Mesendoderm (in vitro differentiated cells): ENCODE data around the gene RASGEF1B.

Source experiments
- DNase-seq: peaks from one replicate; pipeline ENCODE4 v3.0.0; 2013
- H2AK5ac ChIP-seq: 2 replicates; pipeline ENCODE4 v1.6.1; 2013; ENCODE audit warnings: low read length, inconsistent platforms
- H2BK120ac ChIP-seq: 2 replicates; pipeline ENCODE4 v1.6.1; 2013; ENCODE audit warnings: low read depth, mild to moderate bottlenecking, low read length, moderate library complexity, mixed read lengths
- H2BK15ac ChIP-seq: replicated peaks from 2 replicates; pipeline ENCODE4 v1.6.1; 2013; ENCODE audit warnings: low read depth, mild to moderate bottlenecking, moderate library complexity
- H2BK5ac ChIP-seq: 2 replicates; pipeline ENCODE4 v1.6.1; 2013; ENCODE audit warnings: low read length, inconsistent platforms
- H3K18ac ChIP-seq: 2 replicates; pipeline ENCODE4 v1.6.1; 2013; ENCODE audit warnings: mild to moderate bottlenecking, low read length, mixed read lengths
- H3K23ac ChIP-seq: one replicate; pipeline ENCODE4 v1.6.1; 2013; ENCODE audit warnings: low read length
- H3K27ac ChIP-seq: 2 replicates; pipeline ENCODE4 v1.5.1; 2013; ENCODE audit warnings: low read depth, mild to moderate bottlenecking, inconsistent platforms, low read length, moderate library complexity
- H3K27me3 ChIP-seq: 2 replicates; pipeline ENCODE4 v1.6.1; 2013; ENCODE audit warnings: low read length, control low read depth, mild to moderate bottlenecking, inconsistent platforms; ENCODE audit not compliant: insufficient read depth, poor library complexity
- H3K36me3 ChIP-seq: 2 replicates; pipeline ENCODE4 v1.6.1; 2013; ENCODE audit warnings: low read length, inconsistent platforms; ENCODE audit not compliant: control insufficient read depth, insufficient read depth
- H3K4ac ChIP-seq: one replicate; pipeline ENCODE4 v1.6.1; 2013; ENCODE audit warnings: low read depth, mild to moderate bottlenecking, low read length, moderate library complexity
- H3K4me1 ChIP-seq: 2 replicates; pipeline ENCODE4 v1.6.1; 2013; ENCODE audit warnings: low read depth, low read length, inconsistent platforms; ENCODE audit not compliant: control insufficient read depth
- H3K4me2 ChIP-seq: 2 replicates; pipeline ENCODE4 v1.6.1; 2013; ENCODE audit warnings: low read length
- H3K4me3 ChIP-seq: 2 replicates; pipeline ENCODE4 v1.5.1; 2013; ENCODE audit warnings: mild to moderate bottlenecking, low read length
- H3K56ac ChIP-seq: one replicate; pipeline ENCODE4 v1.6.1; 2013; ENCODE audit warnings: low read length
- H3K79me1 ChIP-seq: 2 replicates; pipeline ENCODE4 v1.6.1; 2013; ENCODE audit warnings: low read length, inconsistent platforms
- H3K79me2 ChIP-seq: 2 replicates; pipeline ENCODE4 v1.6.1; 2013; ENCODE audit warnings: mild to moderate bottlenecking, low read length; ENCODE audit not compliant: control insufficient read depth, insufficient read depth
- H3K9ac ChIP-seq: 2 replicates; pipeline ENCODE4 v1.6.1; 2013; ENCODE audit warnings: low read length, inconsistent platforms
- H4K5ac ChIP-seq: one replicate; pipeline ENCODE4 v1.6.1; 2013; ENCODE audit warnings: low read length
- H4K8ac ChIP-seq: one replicate; pipeline ENCODE4 v1.6.1; 2013; ENCODE audit warnings: low read depth, mild to moderate bottlenecking, control low read depth, low read length, moderate library complexity
- WGBS: extraction: QIAGEN DNeasy Blood & Tissue Kit; methylation state at CpG from one replicate; pipeline ENCODE4 v1.1.7; 2013; ENCODE audit warnings: low lambda C conversion rate, missing lambda C conversion rate; ENCODE audit not compliant: insufficient coverage; ENCODE audit errors: extremely low coverage; 5-methylcytosine and 5-hydroxymethylcytosine counted together

RASGEF1B gene

DNA sequence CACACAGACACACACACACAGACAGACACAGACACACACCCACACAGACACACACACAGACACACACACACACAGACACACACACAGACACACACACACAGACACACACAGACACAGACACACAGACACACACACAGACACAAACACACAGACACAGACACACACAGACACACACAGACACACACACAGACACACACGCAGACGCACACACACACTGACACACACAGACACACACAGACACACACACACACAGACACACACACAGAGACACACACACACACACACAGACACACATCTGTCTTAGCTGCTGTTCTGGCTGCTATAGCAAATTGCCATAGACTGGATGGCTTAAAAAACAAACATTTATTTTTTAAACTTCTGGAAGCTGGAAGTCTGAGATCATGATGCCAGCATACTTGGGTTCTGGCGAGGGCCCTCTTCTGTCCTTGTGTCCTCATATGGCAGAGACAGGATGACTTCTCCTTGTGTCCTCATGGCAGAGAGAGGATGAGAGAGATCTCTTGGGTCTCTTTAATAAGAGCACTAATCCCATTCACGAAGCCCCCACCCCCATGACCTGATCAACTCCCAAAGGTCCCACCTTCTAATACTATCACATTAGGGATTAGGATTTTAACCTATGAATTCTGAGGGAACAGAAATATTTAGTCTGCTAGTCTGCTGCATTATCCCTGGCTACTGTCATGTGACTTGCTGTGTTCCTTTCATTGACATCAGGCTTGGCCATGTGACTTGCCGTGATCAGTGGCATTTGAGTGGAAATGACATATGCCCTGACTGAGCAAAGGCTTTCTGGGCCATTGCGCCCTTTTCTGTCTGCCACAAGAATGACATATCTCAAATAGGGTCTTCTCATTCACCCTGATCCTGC is 32.7 kb upstream of the RASGEF1B start:
- peaks cover 4% of the 10 kb centered on the region for H3K4me1 ChIP-seq
- H4K5ac ChIP-seq, result no peak overlapping the region
- H3K4me2 ChIP-seq, result no peak overlapping the region
- H3K36me3 ChIP-seq, result no peaks in the 10 kb centered on the region
- H3K18ac ChIP-seq, result no peak overlapping the region
- H2AK5ac ChIP-seq, result no peak overlapping the region
- no peak overlapping the region for H3K4me3 ChIP-seq
- H3K4ac ChIP-seq, result no peak overlapping the region
- H4K8ac ChIP-seq, result no peak overlapping the region
- no peaks in the 10 kb centered on the region for H3K27me3 ChIP-seq
- peak overlapping the region; percentile 18 for H2BK5ac ChIP-seq
- no peak overlapping the region for H3K27ac ChIP-seq
- H3K79me2 ChIP-seq, result no peaks in the 10 kb centered on the region
- H3K9ac ChIP-seq, result no peak overlapping the region
- DNase-seq, result no peak
- H3K79me1 ChIP-seq, result no peaks in the 10 kb centered on the region
- no CpG with 5 or more reads among the region's 6 CpGs for WGBS
- no peak overlapping the region for H2BK15ac ChIP-seq
- H2BK120ac ChIP-seq, result no peak overlapping the region
- no peak overlapping the region for H3K56ac ChIP-seq
- H3K23ac ChIP-seq, result no peak overlapping the region

GRCh38 chr4:81503586-81503985 is 31.9 kb upstream of the RASGEF1B start:
- no peak overlapping the region for H3K4me3 ChIP-seq
- no peak overlapping the region for H3K18ac ChIP-seq
- no peak overlapping the region for H3K4me2 ChIP-seq
- H4K5ac ChIP-seq, result no peak overlapping the region
- no peak overlapping the region for H3K9ac ChIP-seq
- H3K36me3 ChIP-seq, result no peaks in the 10 kb centered on the region
- no CpG with 5 or more reads among the region's 4 CpGs for WGBS
- no peak overlapping the region for H3K23ac ChIP-seq
- no peaks in the 10 kb centered on the region for H3K79me1 ChIP-seq
- no peak overlapping the region for H3K4ac ChIP-seq
- no peak overlapping the region for H3K56ac ChIP-seq
- H3K4me1 ChIP-seq, result peaks cover 4% of the 10 kb centered on the region
- DNase-seq, result peak; percentile 56
- no peak overlapping the region for H3K27ac ChIP-seq
- H3K27me3 ChIP-seq, result no peaks in the 10 kb centered on the region
- H4K8ac ChIP-seq, result no peak overlapping the region
- H2BK120ac ChIP-seq, result no peak overlapping the region
- H2BK5ac ChIP-seq, result no peak overlapping the region
- no peak overlapping the region for H2BK15ac ChIP-seq
- H3K79me2 ChIP-seq, result no peaks in the 10 kb centered on the region
- no peak overlapping the region for H2AK5ac ChIP-seq

- no peak overlapping the region for H3K56ac ChIP-seq
- no peak overlapping the region for H2AK5ac ChIP-seq
- H3K9ac ChIP-seq, result no peak overlapping the region
- H3K27me3 ChIP-seq, result no peaks in the 10 kb centered on the region
- no peak for DNase-seq
- H3K18ac ChIP-seq, result peak overlapping the region; percentile 20
- no peak overlapping the region for H2BK15ac ChIP-seq
- no peak overlapping the region for H3K4me3 ChIP-seq
- no peaks in the 10 kb centered on the region for H3K79me1 ChIP-seq
- no peaks in the 10 kb centered on the region for H3K36me3 ChIP-seq
- no peak overlapping the region for H2BK120ac ChIP-seq
- no peak overlapping the region for H3K4ac ChIP-seq
- no peaks in the 10 kb centered on the region for H3K79me2 ChIP-seq
- no CpG with 5 or more reads among the region's 4 CpGs for WGBS
- H3K27ac ChIP-seq, result no peak overlapping the region
- no peak overlapping the region for H3K23ac ChIP-seq
- no peak overlapping the region for H3K4me2 ChIP-seq
- peaks cover 6% of the 10 kb centered on the region for H3K4me1 ChIP-seq
- H4K8ac ChIP-seq, result no peak overlapping the region
- H2BK5ac ChIP-seq, result no peak overlapping the region
- no peak overlapping the region for H4K5ac ChIP-seq
Observed at GRCh38 chr4:81502564-81502963, 30.9 kb upstream of the RASGEF1B start.

DNA sequence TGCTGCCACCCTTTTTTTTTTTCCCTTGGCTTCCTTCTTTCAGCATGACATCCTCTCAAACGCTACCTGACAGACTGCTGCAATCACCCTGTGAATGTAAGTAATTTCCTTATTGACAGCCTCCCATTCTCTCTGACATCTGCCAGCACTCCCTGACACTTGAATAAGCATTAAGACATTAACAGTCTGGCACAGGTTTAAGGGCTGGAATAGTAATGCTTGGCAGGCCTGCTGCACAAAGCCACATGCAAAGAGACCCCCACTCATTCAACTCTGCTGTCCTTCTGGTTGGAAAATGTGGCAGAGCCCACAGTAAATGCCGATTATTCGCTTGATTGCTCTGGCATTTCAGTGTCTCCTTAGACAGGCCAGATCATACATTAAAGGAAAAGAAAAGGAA is 28.1 kb upstream of the RASGEF1B start:
- no peak overlapping the region for H2AK5ac ChIP-seq
- H3K23ac ChIP-seq, result no peak overlapping the region
- no peak overlapping the region for H2BK15ac ChIP-seq
- no peaks in the 10 kb centered on the region for H3K27me3 ChIP-seq
- no peak overlapping the region for H2BK120ac ChIP-seq
- DNase-seq, result peak; percentile 71
- no peaks in the 10 kb centered on the region for H3K79me1 ChIP-seq
- H4K5ac ChIP-seq, result no peak overlapping the region
- no peak overlapping the region for H3K56ac ChIP-seq
- H3K27ac ChIP-seq, result peak overlapping the region; percentile 48
- no peak overlapping the region for H3K4ac ChIP-seq
- no peak overlapping the region for H3K4me2 ChIP-seq
- H3K4me3 ChIP-seq, result no peak overlapping the region
- no peaks in the 10 kb centered on the region for H3K79me2 ChIP-seq
- no peak overlapping the region for H2BK5ac ChIP-seq
- H3K18ac ChIP-seq, result peak overlapping the region; percentile 80
- H3K9ac ChIP-seq, result no peak overlapping the region
- no peaks in the 10 kb centered on the region for H3K36me3 ChIP-seq
- H4K8ac ChIP-seq, result no peak overlapping the region
- peaks cover 6% of the 10 kb centered on the region for H3K4me1 ChIP-seq
- WGBS, result no CpG with 5 or more reads among the region's 3 CpGs

- no peaks in the 10 kb centered on the region for H3K79me2 ChIP-seq
- H3K27ac ChIP-seq, result peak overlapping the region; percentile 13
- WGBS, result no CpG with 5 or more reads among the region's 1 CpG
- no peak overlapping the region for H4K5ac ChIP-seq
- no peak overlapping the region for H3K23ac ChIP-seq
- H3K4me2 ChIP-seq, result no peak overlapping the region
- peak overlapping the region; percentile 64 for H2BK15ac ChIP-seq
- no peak overlapping the region for H2BK5ac ChIP-seq
- H3K18ac ChIP-seq, result no peak overlapping the region
- H3K4ac ChIP-seq, result no peak overlapping the region
- DNase-seq, result no peak
- no peaks in the 10 kb centered on the region for H3K27me3 ChIP-seq
- H3K9ac ChIP-seq, result no peak overlapping the region
- no peaks in the 10 kb centered on the region for H3K79me1 ChIP-seq
- no peak overlapping the region for H3K56ac ChIP-seq
- H3K4me3 ChIP-seq, result no peak overlapping the region
- no peak overlapping the region for H2AK5ac ChIP-seq
- peaks cover 6% of the 10 kb centered on the region for H3K4me1 ChIP-seq
- H2BK120ac ChIP-seq, result peak overlapping the region; percentile 75
- H3K36me3 ChIP-seq, result no peaks in the 10 kb centered on the region
- H4K8ac ChIP-seq, result no peak overlapping the region
Observed at GRCh38 chr4:81498551-81499099, 26.9 kb upstream of the RASGEF1B start.
